ENCODE measurements around the gene CGRRF1.

CGRRF1 gene

DNA sequence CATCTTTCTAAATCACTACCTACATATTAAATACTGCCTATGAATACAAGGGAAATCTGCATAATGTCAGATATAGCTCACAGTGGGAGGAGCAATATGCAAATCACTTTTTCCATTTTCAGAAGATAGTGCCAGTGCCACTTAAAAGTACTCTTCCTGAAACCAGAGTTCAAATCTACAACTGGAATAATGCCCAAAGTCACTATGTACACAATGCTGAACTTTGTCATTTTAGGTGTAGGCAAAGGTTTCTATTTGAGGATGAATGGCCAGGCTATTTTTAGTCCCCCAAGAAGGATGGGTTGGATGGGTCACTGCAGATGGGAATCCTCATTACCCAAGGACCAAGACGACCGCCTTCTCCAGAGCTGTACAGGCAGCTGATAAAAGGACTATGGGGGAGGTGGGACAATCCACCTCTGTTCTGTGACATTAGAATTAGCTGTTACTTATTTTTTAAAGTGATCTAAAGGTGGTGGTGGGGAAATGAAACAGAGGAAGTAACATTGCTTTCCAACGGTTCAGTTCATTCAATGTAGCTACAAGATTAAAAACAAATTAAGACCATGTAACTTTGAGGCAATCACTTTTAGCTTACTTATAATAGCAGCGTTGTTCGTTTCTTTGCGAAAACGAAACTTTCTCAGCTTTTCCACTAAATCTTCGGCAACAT, 26.5 kb upstream of the CGRRF1 start:
- DNase-seq = no peak
- TF ChIP-seq GATA1 (IDR thresholded peaks at IDR 0.05; ENCODE audit: low read depth, low read length) (no peak), POLR2A (IDR thresholded peaks at IDR 0.05; ENCODE audit: low read length) (no peak)

GRCh38 chr14:54483846-54484245, 25.9 kb upstream of the CGRRF1 start:
- DNase-seq = no peak
- no peak for TF ChIP-seq GATA1 (IDR thresholded peaks at IDR 0.05; ENCODE audit: low read depth, low read length)
- no peak for TF ChIP-seq POLR2A (IDR thresholded peaks at IDR 0.05; ENCODE audit: low read length)

DNA sequence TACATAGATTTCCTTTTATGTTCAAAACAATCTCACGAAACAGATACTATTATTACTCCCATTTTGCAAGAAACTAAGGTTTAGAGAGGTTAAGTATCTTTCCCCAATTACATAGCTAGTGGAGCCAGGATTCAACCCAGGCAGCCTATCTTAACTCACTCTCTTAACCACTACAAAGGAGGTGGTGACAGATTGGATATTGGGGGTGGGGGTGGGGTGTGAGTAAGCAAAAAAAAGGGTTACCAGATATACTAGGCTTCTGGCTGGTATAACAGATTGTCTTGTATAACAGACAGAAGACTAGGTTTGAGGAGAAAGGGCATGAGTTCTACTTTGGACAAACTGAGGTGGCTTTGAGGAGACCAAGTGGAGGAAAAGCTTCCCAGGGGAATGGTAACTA, 23.0 kb upstream of the CGRRF1 start:
- DNase-seq = peak; percentile 77 to 90

DNA sequence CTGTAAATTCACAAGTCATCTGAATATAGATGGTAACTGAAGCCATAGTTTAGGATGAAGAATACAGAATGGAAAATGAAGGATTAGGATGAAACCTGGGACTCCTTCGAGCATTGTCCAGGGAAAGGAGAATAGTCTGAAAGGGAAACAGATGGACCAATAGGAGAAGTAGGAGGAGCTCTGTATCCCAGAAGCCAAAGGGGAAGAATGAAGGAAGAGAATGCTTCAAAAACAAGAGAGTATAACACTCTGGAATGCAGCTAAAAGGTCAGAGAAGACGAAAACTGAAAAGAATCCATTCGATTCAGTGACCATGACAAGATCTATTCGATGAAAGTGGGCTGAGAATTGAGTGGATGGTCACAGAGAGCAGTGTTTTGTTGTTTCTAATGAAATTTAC, 21.9 kb upstream of the CGRRF1 start:
- TF ChIP-seq POLR2A (IDR thresholded peaks at IDR 0.05; ENCODE audit: low read length) (no peak), GATA1 (IDR thresholded peaks at IDR 0.05; ENCODE audit: low read depth, low read length) (no peak)
- DNase-seq = peak in 1 of 2 experiments; percentile 40

More for the DNA sequence above, 23.0 kb upstream of the CGRRF1 start:
- TF ChIP-seq GATA1 (IDR thresholded peaks at IDR 0.05; ENCODE audit: low read depth, low read length) = no peak
- no peak for TF ChIP-seq POLR2A (IDR thresholded peaks at IDR 0.05; ENCODE audit: low read length)

DNA sequence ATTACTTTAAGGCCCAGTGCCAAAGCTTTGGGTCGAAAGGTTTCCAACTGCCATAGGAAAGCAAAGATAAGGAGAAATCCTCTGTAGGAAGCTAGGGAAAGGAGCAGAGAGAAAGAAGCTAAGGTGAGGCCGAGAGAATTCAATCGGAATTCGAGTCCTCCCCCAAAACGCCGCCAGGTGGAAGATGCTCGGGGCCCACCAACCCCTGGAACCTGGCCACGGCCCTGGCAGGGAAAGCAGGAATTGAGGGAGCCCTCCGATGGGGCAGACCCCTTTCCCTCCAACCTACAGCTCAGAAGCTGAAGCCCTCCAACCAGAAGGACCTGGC, 21.4 kb upstream of the CGRRF1 start:
- no peak for DNase-seq
- TF ChIP-seq POLR2A (IDR thresholded peaks at IDR 0.05; ENCODE audit: low read length) (no peak), GATA1 (IDR thresholded peaks at IDR 0.05; ENCODE audit: low read depth, low read length) (no peak)

DNA sequence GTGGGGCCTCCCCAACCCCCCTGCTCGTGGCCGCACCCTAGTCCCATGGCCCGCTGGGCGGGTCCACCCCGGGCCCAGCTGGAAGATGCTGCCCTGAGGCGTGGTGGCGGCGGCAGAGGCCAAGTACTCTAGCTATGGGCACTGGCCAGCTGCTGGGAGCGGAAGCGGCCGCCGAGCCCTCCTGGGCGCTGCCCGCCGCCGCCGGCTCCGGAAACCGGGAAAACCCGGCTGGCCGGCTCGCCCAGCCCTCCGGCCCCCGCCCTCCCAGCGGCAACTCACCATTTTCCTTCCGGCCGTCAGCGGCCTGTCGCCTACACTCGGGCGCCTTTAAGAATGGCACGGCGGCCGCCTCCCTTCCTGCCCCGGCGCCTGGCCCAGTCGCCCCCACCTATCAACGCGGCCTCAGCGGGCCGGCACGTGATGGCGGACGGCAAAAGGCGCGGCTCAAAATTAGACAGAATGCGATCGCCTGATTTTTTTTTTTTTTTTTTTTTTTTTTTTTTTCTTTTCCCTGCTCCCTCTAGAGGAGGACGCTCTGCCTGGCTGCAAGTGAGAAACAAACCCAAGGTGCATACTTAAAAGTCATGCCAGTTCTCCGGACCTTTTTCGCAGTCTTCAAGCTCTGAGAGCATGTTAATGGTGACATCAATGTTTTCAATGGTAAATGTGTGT, 20.9 kb upstream of the CGRRF1 start, which contains the start of gene GMFB:
Gene GMFB (minus strand): TSS at position 335 of the 672 bp plus-strand sequence. CDS start 53 bp downstream, at position 282.
- peak; percentile 93 to 94 for DNase-seq
- TF ChIP-seq GATA1 (IDR thresholded peaks at IDR 0.05; ENCODE audit: low read depth, low read length) (no peak), POLR2A (IDR thresholded peaks at IDR 0.05; ENCODE audit: low read length) (peak; percentile 83)

GRCh38 chr14:54489318-54489683, 20.4 kb upstream of the CGRRF1 start:
- TF ChIP-seq GATA1 (IDR thresholded peaks at IDR 0.05; ENCODE audit: low read depth, low read length) = no peak
- no peak for TF ChIP-seq POLR2A (IDR thresholded peaks at IDR 0.05; ENCODE audit: low read length)
- DNase-seq = no peak

GRCh38 chr14:54489731-54490444, 19.8 kb upstream of the CGRRF1 start:
- DNase-seq = peak in 1 of 2 experiments; percentile 22
- no peak for TF ChIP-seq GATA1 (IDR thresholded peaks at IDR 0.05; ENCODE audit: low read depth, low read length)
- no peak for TF ChIP-seq POLR2A (IDR thresholded peaks at IDR 0.05; ENCODE audit: low read length)

- no peak for DNase-seq
These were observed 19.1 kb upstream of the CGRRF1 start for GRCh38 chr14:54490445-54491175.

GRCh38 chr14:54493293-54493692, 16.4 kb upstream of the CGRRF1 start:
- TF ChIP-seq GATA1 (IDR thresholded peaks at IDR 0.05; ENCODE audit: low read depth, low read length) (no peak), POLR2A (IDR thresholded peaks at IDR 0.05; ENCODE audit: low read length) (no peak)
- DNase-seq = no peak

More at GRCh38 chr14:54490445-54491175, 19.1 kb upstream of the CGRRF1 start:
- no peak for TF ChIP-seq POLR2A (IDR thresholded peaks at IDR 0.05; ENCODE audit: low read length)
- no peak for TF ChIP-seq GATA1 (IDR thresholded peaks at IDR 0.05; ENCODE audit: low read depth, low read length)

DNA sequence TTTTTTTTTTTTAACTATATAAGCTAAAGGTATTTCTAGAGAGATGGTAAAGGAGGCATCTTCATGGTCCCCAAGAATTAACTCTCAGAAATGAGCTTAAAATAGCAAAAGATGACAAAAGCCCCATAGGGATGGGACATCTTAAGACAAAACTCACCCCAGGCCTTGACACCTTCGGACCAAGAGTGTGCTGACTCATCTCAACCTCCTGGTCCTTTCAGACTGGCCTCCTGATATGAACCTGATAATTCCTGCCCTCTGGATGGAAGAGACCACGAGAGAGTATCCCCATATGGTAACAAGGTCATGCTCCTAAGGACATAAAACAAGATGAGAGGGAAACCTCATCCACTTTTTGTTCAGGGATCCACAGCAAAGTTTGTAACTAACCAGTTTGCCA, 12.5 kb upstream of the CGRRF1 start:
- no peak for TF ChIP-seq GATA1 (IDR thresholded peaks at IDR 0.05; ENCODE audit: low read depth, low read length)
- TF ChIP-seq POLR2A (IDR thresholded peaks at IDR 0.05; ENCODE audit: low read length) = no peak
- no peak for DNase-seq

GRCh38 chr14:54498095-54498531, 11.6 kb upstream of the CGRRF1 start:
- DNase-seq = no peak
- TF ChIP-seq POLR2A (IDR thresholded peaks at IDR 0.05; ENCODE audit: low read length) (no peak), GATA1 (IDR thresholded peaks at IDR 0.05; ENCODE audit: low read depth, low read length) (no peak)

DNA sequence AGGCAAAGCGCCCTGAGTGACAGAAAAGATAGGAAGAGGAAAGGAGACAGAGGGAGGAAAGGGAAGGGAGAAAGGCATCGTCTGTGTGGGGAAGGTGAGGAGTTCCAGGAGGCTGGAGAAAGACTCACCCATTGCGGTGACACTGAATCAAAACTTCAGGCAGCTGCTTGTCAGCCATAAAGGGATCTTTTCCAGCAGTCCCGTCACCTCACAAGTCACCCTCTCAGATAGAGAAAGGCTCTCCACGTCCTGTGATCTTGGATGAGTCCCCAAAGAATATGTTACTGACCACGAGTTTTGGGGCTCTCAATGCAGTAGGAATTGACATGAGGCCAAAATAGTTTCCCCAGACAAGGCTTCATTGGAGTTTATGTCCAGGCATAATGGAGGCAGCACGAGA, 11.1 kb upstream of the CGRRF1 start:
- DNase-seq = no peak
- no peak for TF ChIP-seq GATA1 (IDR thresholded peaks at IDR 0.05; ENCODE audit: low read depth, low read length)
- no peak for TF ChIP-seq POLR2A (IDR thresholded peaks at IDR 0.05; ENCODE audit: low read length)

- no peak for DNase-seq
- no peak for TF ChIP-seq POLR2A (IDR thresholded peaks at IDR 0.05; ENCODE audit: low read length)
- TF ChIP-seq GATA1 (IDR thresholded peaks at IDR 0.05; ENCODE audit: low read depth, low read length) = no peak
These were observed 9.0 kb upstream of the CGRRF1 start for GRCh38 chr14:54500744-54501143.
